Measurements from ENCODE around the gene ARPC5L. TPM values are rescaled to one million over a fixed set of nuclear protein-coding genes. Genes with fewer than 3 reads are reported as not detected.

The ARPC5L gene
- total RNA-seq, 6 donors from 2014 or later = 17.8 to 45.9 (median 34.4) TPM

DNA sequence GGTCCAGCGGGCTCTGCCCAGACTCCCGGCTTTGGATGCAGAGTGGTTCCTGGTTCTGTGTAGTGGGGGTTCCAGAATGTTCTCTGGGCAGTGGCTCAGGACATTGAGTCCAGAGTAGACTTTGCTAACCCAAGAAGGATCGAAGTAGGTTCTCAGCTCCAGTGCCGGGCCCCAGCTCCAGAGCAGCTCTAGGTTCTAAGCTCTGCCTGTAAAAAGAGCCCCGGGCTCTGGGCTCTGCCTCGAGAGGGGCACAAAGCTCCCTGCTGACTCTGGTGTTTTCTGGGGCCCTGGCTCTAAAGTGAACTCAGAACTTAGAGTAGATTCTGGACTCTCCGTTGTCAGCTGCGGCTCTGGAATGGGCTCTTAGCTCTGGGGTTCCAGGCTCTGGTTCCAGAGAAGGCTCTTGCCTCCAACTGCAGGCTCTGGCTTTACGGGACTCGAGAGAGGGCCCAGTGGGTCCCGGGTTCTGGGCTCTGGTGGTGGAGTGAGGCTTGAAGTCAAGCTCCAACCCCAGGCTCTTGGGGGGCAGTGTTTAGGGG lies 8.3 kb upstream of the ARPC5L start:
- 67 to 71% methylated on average over 4 to 10 of the region's 11 CpGs for whole genome bisulfite sequencing, 2 donors

DNA sequence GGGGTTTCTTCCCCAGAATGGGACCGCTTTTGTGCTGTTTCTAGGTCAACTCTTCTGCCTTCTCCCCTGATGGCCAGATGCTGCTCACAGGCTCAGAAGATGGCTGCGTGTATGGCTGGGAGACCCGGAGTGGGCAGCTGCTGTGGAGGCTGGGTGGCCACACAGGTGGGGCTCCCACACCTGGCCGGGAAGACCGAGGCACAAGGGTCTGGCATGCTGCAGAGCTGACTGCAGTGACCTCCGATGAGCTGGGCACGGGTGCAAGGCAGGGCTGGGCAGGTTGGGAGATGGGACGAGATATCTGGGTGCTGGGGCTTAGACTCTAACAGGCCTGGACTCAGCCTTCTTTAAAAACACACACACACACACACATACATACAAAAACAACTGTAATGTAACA lies 7.8 kb upstream of the ARPC5L start:
- WGBS, 2 donors = 90 to 92% methylated on average over 8 of the region's 8 CpGs
- ATAC-seq (ENCODE audit: low FRiP score in 2 of 2) = no peak
- Histone ChIP-seq H3K27me3 (no peaks in the 10 kb centered on the region), H3K4me1 (peaks cover 11 to 23% (median 15%) of the 10 kb centered on the region in 4 donors), H3K36me3 (peaks cover 9 to 31% (median 28%) of the 10 kb centered on the region in 4 donors), H3K4me3 (peak overlapping the region in 1 of 4 donors; percentile 54), H3K27ac (peak overlapping the region in 1 of 4 donors; percentile 52), H3K9me3 (no peaks in the 10 kb centered on the region)
- TF ChIP-seq, protein P1, sequence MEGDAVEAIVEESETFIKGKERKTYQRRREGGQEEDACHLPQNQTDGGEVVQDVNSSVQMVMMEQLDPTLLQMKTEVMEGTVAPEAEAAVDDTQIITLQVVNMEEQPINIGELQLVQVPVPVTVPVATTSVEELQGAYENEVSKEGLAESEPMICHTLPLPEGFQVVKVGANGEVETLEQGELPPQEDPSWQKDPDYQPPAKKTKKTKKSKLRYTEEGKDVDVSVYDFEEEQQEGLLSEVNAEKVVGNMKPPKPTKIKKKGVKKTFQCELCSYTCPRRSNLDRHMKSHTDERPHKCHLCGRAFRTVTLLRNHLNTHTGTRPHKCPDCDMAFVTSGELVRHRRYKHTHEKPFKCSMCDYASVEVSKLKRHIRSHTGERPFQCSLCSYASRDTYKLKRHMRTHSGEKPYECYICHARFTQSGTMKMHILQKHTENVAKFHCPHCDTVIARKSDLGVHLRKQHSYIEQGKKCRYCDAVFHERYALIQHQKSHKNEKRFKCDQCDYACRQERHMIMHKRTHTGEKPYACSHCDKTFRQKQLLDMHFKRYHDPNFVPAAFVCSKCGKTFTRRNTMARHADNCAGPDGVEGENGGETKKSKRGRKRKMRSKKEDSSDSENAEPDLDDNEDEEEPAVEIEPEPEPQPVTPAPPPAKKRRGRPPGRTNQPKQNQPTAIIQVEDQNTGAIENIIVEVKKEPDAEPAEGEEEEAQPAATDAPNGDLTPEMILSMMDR (IDR thresholded peaks at IDR 0.05) = no peak
- TF ChIP-seq POLR2AphosphoS5 (IDR thresholded peaks at IDR 0.05) (no peak), POLR2A (IDR thresholded peaks at IDR 0.05) (no peak), EP300 (IDR thresholded peaks at IDR 0.05) (no peak)
- peak in 1 of 2 donors; percentile 51 for DNase-seq

More for the DNA sequence above, 8.3 kb upstream of the ARPC5L start:
- ATAC-seq (ENCODE audit: low FRiP score in 2 of 2) = peak; percentile 3 to 36
- TF ChIP-seq POLR2A (IDR thresholded peaks at IDR 0.05) (no peak), EP300 (IDR thresholded peaks at IDR 0.05) (no peak), POLR2AphosphoS5 (IDR thresholded peaks at IDR 0.05) (no peak)
- TF ChIP-seq, protein P1 (IDR thresholded peaks at IDR 0.05) = no peak
- peaks cover 8 to 26% (median 23%) of the 10 kb centered on the region in 4 donors for H3K36me3 ChIP-seq
- peak overlapping the region in 3 of 4 donors; percentile 35 to 54 (median 48) for H3K4me3 ChIP-seq
- H3K4me1 ChIP-seq = peaks cover 11 to 18% (median 15%) of the 10 kb centered on the region in 4 donors
- no peak for DNase-seq
- H3K27me3 ChIP-seq = no peaks in the 10 kb centered on the region
- peak overlapping the region in 2 of 4 donors; percentile 46 to 52 for H3K27ac ChIP-seq
- no peaks in the 10 kb centered on the region for H3K9me3 ChIP-seq

DNA sequence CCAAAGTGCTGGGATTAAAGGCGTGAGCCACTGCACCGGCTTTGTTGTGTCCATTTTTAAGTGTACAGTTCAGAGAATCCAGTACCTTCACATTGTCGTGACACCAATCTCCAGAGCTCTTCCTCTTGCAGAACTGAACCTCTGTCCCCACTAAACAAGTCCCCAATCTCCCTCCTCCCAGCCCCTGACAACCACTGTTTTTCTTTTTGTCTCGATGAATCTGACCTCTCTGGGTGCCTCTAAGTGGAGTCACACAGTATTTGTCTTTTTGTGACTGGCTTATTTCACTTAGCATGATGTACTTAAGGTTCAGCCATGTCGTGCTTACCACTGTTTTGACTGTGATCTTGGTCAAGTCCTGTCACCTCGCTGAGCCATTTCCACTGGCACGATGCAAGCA lies 7.1 kb upstream of the ARPC5L start:
- no peak for ATAC-seq (ENCODE audit: low FRiP score in 2 of 2)

DNA sequence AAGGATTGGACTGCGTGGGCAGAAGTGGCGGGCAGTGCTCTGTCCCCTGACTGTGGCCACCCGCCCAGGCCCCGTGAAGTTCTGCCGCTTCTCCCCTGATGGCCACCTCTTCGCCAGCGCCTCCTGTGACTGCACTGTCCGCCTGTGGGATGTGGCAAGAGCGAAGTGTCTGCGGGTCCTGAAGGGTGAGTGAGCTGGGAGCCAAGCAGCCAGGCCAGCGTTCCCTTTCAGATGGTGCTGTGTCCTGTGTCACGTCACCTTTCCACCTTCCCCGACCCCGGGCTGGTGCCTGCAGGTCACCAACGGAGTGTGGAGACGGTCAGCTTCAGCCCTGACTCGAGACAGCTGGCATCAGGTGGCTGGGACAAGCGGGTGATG lies 6.4 kb upstream of the ARPC5L start:
- TF ChIP-seq POLR2A (IDR thresholded peaks at IDR 0.05) = no peak
- TF ChIP-seq EP300 (IDR thresholded peaks at IDR 0.05) = no peak
- no peak for TF ChIP-seq POLR2AphosphoS5 (IDR thresholded peaks at IDR 0.05)
- TF ChIP-seq, protein P1 (IDR thresholded peaks at IDR 0.05) = no peak
- peaks cover 20 to 45% (median 36%) of the 10 kb centered on the region in 4 donors for H3K36me3 ChIP-seq
- DNase-seq (peak in 1 of 2 donors; percentile 76), ATAC-seq (ENCODE audit: low FRiP score in 2 of 2) (no peak)
- H3K4me1 ChIP-seq = peaks cover 22 to 37% (median 27%) of the 10 kb centered on the region in 4 donors
- no peak overlapping the region for H3K4me3 ChIP-seq
- H3K27ac ChIP-seq = no peak overlapping the region
- 86 to 89% methylated on average over 18 of the region's 18 CpGs for WGBS, 2 donors
- H3K9me3 ChIP-seq = no peaks in the 10 kb centered on the region
- H3K27me3 ChIP-seq = no peaks in the 10 kb centered on the region

More for the DNA sequence above, 7.1 kb upstream of the ARPC5L start:
- H3K4me1 ChIP-seq = peaks cover 15 to 30% (median 20%) of the 10 kb centered on the region in 4 donors
- H3K9me3 ChIP-seq = no peaks in the 10 kb centered on the region
- no peak overlapping the region for H3K4me3 ChIP-seq
- no peak for TF ChIP-seq POLR2A (IDR thresholded peaks at IDR 0.05)
- H3K36me3 ChIP-seq = peaks cover 15 to 38% (median 33%) of the 10 kb centered on the region in 4 donors
- H3K27ac ChIP-seq = no peak overlapping the region
- no peak for DNase-seq
- WGBS, 2 donors = 60 to 69% methylated on average over 7 of the region's 7 CpGs
- no peaks in the 10 kb centered on the region for H3K27me3 ChIP-seq

DNA sequence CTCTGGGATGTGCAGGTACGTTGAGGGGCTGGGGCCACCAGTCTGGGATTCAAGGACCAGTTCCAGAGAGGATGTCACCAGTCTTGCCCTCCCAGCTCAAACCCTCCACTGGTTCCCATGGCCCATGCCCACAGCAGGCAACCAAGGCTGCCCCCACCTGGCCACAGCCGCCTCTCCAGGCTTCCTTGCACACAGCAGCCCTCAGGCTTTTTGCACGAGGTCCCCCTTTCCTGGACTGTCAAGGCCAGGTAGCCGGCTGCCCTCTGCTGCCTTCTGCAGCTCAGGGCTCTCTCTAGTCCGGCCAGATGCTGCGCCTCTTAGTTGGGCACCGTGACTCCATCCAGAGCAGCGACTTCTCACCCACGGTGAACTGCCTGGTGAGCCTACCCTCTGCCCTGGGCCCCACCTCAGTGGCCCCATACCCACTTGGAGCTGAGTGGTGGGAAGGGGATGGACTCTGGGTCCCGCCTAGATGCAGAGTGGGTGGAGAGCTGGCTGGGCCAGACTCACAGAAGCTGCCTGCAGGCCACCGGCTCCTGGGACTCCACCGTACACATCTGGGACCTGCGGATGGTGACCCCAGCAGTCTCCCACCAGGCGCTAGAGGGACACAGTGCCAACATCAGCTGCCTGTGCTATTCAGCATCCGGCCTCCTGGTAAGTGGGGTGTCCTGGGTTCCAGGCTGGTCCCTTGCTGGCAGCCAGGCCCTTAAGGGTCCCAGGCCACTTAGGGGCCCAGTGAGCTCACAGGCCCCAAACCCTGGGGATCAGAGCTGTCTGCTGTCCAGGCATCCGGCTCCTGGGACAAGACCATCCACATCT lies 5.8 kb upstream of the ARPC5L start:
- Histone ChIP-seq H3K4me1 (peaks cover 28 to 43% (median 33%) of the 10 kb centered on the region in 4 donors), H3K9me3 (no peaks in the 10 kb centered on the region), H3K27me3 (no peaks in the 10 kb centered on the region), H3K36me3 (peaks cover 20 to 50% (median 36%) of the 10 kb centered on the region in 4 donors), H3K4me3 (no peak overlapping the region), H3K27ac (no peak overlapping the region)
- WGBS, 2 donors = 63 to 69% methylated on average over 7 to 9 of the region's 16 CpGs
- ATAC-seq (ENCODE audit: low FRiP score in 2 of 2) = no peak
- DNase-seq = peak in 1 of 2 donors; percentile 61
- TF ChIP-seq POLR2A (IDR thresholded peaks at IDR 0.05) = no peak
- TF ChIP-seq, protein P1 (IDR thresholded peaks at IDR 0.05) = no peak
- TF ChIP-seq EP300 (IDR thresholded peaks at IDR 0.05) = no peak
- TF ChIP-seq POLR2AphosphoS5 (IDR thresholded peaks at IDR 0.05) = no peak

All from upper lobe of left lung (tissue), 6 donors.